A172 (cell line): ENCODE measurements around the gene TRIM27. TPM values are rescaled to one million over a fixed set of nuclear protein-coding genes. Genes with fewer than 3 reads are reported as not detected.
"Not testable (repeated sequence)": the region's sequence is repeated elsewhere in the genome, so short reads cannot be mapped to it uniquely, and the experiment has no call there.

Experiments
- DNase-seq: peaks from one replicate; pipeline ENCODE4 v3.0.0-alpha.2; 2015; ENCODE audit warnings: low spot score
- total RNA-seq: library from RNA; depleted of rRNA; stranded (reverse); fragments of >200 nt; shearing (Covaris generic); gene quantifications from 2 replicates; pipeline ENCODE4 v1.2.3, GENCODE V29; 2014; rRNA removed

The TRIM27 gene
- total RNA-seq, 1 experiment from 2014 or later = 59.1 TPM

- no peak for DNase-seq
Observed at GRCh38 chr6:28864326-28864923, 59.4 kb downstream of the TRIM27 start.

- DNase-seq = peak; percentile 82
Observed at GRCh38 chr6:28863604-28864325, 60.0 kb downstream of the TRIM27 start.

GRCh38 chr6:28862077-28862476 lies 61.7 kb downstream of the TRIM27 start:
- DNase-seq = no peak

GRCh38 chr6:28861339-28861738 lies 62.4 kb downstream of the TRIM27 start:
- no peak for DNase-seq

- peak; percentile 12 for DNase-seq
Observed at GRCh38 chr6:28860581-28860980, 63.2 kb downstream of the TRIM27 start.

- no peak for DNase-seq
Observed at GRCh38 chr6:28858963-28859362, 64.8 kb downstream of the TRIM27 start.

GRCh38 chr6:28856620-28857005 lies 67.2 kb downstream of the TRIM27 start:
- no peak for DNase-seq

GRCh38 chr6:28854405-28854804 lies 69.4 kb downstream of the TRIM27 start:
- DNase-seq = not testable (repeated sequence)

Other genes starting within 250 kb of the TRIM27 start
- 0.72 and 1.2 TPM in 2 replicates for gene ZNF311, start 81.3 kb upstream of the TRIM27 start, total RNA-seq
- gene OR2W1, start 121.2 kb upstream of the TRIM27 start, total RNA-seq = not detected in 2 replicates
- gene OR2B3, start 163.3 kb upstream of the TRIM27 start, total RNA-seq = not detected in 2 replicates
- gene OR2J1, start 175.5 kb upstream of the TRIM27 start, total RNA-seq = not detected in 2 replicates
- not detected in 2 replicates for gene OR2J3, start 184.1 kb upstream of the TRIM27 start, total RNA-seq
- gene OR2J2, start 246.9 kb upstream of the TRIM27 start, total RNA-seq = not detected in 2 replicates